ENCODE results near the gene THBS3.

DNA sequence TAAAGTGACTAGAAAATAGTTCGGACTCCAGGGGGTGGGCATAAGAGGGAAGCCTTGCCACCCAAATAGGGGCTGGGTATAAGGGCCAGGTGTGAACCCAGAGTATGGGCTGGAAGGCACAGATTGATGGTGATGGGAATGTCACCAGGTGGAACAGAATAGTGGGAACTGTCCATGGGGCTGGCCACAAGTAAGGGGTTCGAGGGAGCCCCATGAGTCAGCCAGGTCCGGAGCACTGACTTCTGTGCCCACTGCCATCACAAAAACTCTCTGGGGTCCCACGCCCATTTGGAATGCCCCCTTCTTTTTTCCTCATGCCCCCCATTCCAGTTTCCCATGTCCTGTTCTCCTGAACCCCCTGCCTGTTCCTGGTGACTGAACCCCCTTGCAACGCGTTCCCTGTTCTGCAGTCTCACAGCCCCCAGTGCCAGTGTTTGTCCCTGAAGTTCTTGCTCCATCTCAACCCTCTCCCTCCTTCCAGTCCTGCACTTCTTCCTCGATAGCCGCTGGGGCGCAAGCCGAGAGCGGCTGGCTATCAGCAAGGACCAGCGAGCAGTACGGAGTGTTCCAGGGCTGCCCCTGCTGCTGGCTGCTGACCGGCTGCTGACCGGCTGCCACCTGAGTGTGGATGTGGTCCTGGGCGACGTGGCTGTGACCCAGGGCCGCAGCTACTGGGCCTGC is 26.2 kb downstream of the THBS3 start:
- no peak for TF ChIP-seq CTCF (optimal IDR thresholded peaks at IDR 0.05 in 1 of 3, IDR thresholded peaks at IDR 0.05 in 1 of 3, conservative IDR thresholded peaks at IDR 0.05 in 1 of 3; ENCODE audit: extremely low read depth in 1 of 3, insufficient read depth in 2 of 3, low read length in 3 of 3)
- no peak for TF ChIP-seq EZH2 (IDR thresholded peaks at IDR 0.05; ENCODE audit: low read length)
